Activated T-helper 9 cell treated with anti-CD3 and anti-CD28 coated beads, Interleukin-2, amount 50 U/mL, for 16 hours (primary cell): ENCODE results near the gene ANXA8.

Experiments used
- DNase-seq: peaks from one replicate; pipeline ENCODE4 v3.0.0-alpha.2; 2020; ENCODE audit warnings: low read depth

Gene ANXA8

DNA sequence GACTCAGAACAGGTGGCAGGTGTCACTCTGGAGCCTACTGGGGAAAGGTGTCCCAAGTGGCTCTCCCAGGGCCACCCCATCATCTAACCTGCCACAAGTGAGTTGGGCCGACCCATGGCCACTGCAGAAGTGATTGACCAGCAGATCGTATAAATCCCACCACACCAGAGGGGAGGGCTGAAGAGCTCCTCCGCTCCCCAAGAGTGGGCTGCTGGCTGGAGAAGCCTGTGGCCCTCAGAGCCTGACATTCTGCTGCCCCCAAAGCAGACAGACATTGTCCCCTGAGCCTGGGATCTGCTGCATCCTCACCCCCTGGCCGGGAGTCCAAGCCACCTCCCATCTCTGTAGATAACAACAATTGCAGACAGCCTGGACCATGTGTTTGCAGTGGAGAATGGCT lies 36.7 kb downstream of the ANXA8 start:
- DNase-seq, result no peak

DNA sequence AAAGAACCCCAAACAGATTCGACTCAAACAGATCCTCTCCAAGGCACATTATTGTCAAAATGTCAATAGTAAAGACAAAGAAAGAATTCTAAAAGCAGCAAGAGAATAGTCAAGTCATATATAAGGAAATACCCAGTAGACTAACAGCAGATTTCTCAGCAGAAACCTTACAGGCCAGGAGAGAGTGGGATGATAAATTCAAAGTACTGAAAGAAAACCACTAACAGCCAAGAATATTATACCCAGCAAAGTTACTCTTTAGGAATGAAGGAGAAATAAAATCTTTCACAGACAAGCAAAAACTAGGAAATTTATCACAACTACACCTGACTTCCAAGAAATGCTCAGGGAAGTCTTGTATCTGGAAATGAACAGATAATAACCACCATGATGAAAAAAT lies 38.2 kb downstream of the ANXA8 start:
- no peak for DNase-seq

DNA sequence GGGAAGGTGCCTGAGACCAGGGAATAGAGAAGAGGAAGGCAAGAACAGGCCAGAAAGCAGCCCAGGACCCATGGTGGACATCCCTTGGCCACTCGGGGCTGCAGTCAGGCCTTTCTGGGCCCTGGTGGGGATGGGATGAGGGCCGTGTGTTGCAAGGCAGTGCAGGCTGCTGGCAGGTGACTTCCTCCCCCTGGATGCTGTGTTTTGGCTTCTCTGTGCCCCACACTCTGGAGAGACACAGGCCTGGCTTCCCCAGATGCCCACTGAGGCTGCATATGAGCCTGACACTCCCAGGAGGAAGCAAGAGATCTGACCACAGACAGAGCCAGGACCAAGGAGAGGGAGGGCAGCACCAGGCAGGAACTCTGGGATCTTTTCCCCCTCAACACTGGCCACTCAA lies 39.9 kb downstream of the ANXA8 start:
- DNase-seq, result no peak

- DNase-seq, result no peak
Measured at GRCh38 chr10:47443145-47443544, 40.8 kb downstream of the ANXA8 start.

GRCh38 chr10:47442351-47442750 lies 41.6 kb downstream of the ANXA8 start:
- no peak for DNase-seq

- DNase-seq, result no peak
Measured at GRCh38 chr10:47441938-47442337, 42.0 kb downstream of the ANXA8 start.

DNA sequence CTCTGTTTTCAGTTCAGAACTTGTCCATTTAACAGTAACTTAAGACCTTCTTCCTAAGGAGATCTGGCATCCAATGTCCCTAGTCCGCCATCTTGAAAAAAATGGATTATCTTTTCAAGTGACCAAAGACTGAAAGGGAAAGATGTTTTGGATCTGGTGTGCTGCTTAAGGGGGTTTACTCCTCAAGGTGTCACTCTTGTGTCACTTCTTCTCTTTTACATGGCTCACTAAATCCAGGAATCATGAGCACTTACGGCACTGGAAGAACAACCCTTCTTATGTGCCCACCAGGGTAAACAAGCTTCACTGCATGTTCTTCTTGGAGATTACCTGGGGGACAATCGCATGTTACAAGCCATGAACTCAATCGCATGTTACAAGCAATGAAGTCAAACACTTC lies 43.7 kb downstream of the ANXA8 start:
- no peak for DNase-seq

DNA sequence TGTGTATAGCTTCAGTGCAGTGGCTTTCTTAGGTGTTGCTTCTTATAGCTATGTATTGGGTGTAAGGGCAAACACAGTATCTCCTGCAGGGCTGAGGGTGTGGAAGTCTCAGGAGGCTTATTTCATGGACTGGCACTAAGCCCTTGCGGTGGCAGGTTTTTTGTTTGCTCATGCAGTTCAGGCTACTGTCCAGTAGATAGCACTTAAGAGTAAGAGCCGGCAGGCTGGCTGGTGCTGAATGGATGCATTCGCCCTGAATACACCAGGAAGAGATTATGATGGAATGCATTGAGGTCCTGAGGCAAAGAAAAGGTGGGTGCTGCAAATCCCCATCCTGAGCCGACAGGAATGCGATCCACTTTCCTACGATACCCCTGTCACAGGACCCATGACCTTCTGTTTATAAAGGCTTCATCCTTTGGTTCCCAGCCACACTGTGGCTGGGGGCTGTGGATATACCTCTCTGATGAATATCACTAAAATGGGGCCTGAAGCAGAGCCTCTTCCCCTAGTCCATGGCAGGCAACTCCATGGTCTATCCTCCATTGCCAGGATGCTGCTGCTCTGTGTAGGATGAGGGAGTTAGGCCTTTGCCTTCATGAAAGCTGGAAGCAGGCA lies 44.9 kb downstream of the ANXA8 start:
- no peak for DNase-seq

DNA sequence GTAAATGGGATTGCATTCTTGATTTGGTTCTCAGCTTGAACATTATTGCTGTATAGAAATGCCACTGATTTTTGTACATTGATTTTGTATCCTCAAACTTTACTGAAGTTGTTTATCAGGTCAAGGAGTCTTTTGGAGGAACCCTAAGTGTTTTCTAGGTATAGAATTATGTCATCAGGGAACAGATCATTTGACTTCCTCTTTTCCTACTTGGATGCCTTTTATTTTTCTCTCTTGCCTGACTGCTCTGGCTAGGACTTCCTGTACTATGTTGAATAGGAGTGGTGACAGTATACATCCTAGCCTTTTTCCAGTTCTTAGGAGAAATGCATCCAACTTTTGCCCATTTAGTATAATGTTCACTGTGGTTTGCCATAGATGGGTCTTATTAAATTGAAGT lies 48.8 kb downstream of the ANXA8 start:
- no peak for DNase-seq

- no peak for DNase-seq
Measured at GRCh38 chr10:47425813-47426419, 58.0 kb downstream of the ANXA8 start.

DNA sequence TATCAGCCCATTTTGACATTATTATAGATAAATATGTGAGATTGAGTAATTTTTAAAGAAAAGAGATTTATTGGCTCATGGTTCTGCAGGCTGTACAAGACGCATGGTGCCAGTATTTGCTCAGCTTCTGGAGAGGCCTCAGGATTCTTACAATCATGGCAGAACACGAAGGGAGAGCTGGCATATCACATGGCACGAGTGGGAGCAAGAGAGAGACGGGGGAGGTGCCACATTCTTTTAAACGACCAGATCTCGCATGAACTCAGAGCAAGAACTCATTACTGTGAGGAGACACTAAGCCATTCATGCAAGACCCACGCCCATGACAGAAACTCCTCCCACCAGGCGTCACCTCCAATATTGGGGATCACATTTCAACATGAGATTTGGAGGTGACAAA lies 59.7 kb downstream of the ANXA8 start:
- DNase-seq, result no peak

- no peak for DNase-seq
Measured at GRCh38 chr10:47423476-47423875, 60.4 kb downstream of the ANXA8 start.

DNA sequence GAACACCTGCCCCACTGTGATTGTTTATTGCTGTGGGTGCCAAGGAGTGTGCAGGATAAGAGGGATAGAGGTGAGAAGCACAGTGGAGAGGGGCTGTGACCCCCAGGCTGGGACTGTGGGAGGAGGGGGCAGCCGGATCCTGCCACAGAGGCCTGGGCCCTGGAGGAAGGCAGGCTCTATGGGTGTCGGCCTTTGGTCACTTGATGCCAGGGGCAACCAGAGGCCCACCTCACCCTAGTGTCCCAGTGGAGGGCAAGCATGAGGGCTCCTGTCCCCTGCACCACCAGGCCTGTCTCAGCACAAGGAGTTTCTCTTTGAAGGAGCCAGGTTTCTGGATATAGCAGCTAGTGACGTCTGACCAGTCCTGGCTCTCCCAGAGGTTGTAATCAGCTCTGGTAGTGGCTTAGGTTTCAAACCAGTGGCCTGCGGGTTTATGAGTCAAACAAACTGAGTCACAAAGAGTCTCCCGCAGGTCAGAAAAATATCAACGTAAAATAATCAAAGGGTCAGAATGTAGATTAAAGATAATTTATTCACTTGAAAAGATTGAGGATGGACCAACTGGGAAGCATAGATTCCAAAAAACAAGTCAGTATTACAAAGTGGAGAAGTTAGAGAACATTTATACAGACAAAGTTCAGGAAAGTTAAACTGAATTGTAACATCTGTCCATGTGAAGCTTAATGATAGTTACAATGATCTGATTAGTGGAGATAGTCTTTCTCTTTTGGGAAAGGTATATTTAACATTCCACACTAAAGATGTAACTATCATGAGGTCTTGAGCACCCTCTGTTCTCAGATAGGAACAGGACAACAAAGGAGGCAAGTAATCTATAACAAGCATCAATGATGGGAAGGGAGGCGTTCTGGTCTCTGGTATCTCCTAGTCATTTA lies 62.6 kb downstream of the ANXA8 start:
- no peak for DNase-seq

DNA sequence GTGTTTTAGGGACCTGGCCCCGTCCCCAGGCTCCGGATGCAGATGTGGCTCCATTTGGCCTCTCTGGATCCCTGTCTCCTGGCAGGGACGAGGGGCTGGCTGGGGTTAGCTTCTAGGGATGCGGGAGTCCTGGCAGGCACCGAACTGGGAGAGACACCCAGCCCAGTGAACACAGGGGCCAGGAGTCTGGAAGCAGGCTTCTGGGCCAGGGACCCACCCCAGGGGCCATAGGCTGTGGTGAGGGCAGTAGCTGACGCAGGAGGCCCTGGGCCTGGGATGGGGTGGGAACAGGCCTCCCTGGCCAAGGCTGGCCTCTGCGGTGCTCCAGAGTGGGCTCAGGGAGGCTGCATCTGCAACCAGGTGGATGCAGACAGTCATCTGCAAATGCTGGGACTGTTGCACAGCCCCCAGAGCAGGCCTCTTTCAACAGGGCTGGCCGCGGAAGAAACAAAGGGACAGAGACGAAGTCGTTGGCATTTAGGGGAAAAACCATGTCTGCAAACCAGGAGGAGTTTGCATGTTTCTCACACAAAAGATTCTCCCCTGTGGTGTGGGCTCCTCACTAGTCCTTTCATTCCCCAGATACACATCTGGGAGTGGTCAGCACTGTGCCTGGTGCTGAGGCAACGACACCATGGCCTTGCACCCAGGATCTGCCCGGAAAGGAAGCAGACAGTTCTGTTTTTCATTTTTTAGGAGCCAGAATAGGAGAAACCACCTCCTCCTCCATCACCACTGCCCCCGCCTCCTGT lies 63.4 kb downstream of the ANXA8 start:
- DNase-seq, result no peak

- DNase-seq, result no peak
Measured at GRCh38 chr10:47419421-47419820, 64.5 kb downstream of the ANXA8 start.

- DNase-seq, result no peak
Measured at GRCh38 chr10:47418966-47419365, 64.9 kb downstream of the ANXA8 start.

DNA sequence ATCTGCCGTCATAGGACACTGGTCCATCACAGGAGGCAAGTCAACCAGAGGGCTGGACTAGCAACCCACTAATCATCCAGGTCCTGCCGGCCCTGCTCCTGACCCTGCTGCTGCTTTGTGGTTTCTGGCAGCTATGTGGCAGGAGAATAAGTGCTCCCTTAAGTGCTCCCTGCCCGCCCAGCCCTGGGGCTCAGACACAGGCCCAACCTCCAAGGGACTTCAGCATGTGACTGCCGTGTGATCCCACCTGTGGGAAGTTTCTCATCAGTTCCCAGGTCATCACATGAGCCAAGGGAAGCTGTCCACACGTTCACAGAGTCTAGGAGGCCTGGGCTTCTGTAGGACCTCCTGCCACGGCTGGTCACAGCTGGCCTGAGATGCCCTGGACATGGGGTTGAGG lies 65.6 kb downstream of the ANXA8 start:
- DNase-seq, result no peak
